K562 (cell line): ENCODE measurements around the gene CASP2. TPM values are rescaled to one million over a fixed set of nuclear protein-coding genes. Genes with fewer than 3 reads are reported as not detected.

Experiments used
- ATAC-seq: fragments of 200-7000 bp; cut with Tn5 transposase; 3 replicates; pipeline ENCODE4 v1.9.1; 2020; ENCODE audit warnings: moderate library complexity
- BruUV-seq: library from RNA; stranded (reverse); fragments of 400-500 nt; replicated peaks from 2 replicates; lab custom pipeline; 2021; lab: Mats Ljungman, UMichigan
- CTCF ChIA-PET: fragments of 300-600 bp; formaldehyde crosslinking; extraction: SDS; loops from one replicate; lab custom pipeline; 2021; ENCODE audit warnings: low intra/inter-chr PET ratio; lab: Yijun Ruan, JAX
- POLR2A ChIA-PET: fragments of 300-600, 350-650 bp; sonication (Branson Sonifier 250); formaldehyde crosslinking; extraction: SDS; loops from one replicate; lab custom pipeline; 2021; ENCODE audit warnings: antibody characterized with exemption, inconsistent platforms; lab: Yijun Ruan, JAX
- DNase-seq, 4 experiments: peaks; one replicate each; pipeline versions ENCODE4 v3.0.0 to v3.0.0-alpha.2; 2011 to 2018; ENCODE audit warnings: low spot score in 3 of 4, mixed read lengths in 3 of 4; ENCODE audit errors: extremely low read depth in 1 of 4
- FAIRE-seq: peaks from 2 replicates; lab custom pipeline; 2011; peaks lifted over from hg19 to GRCh38; lab: Jason Lieb, UNC
- H2AFZ ChIP-seq: 2 replicates; pipeline ENCODE4 v1.6.0; 2011; ENCODE audit warnings: low read depth, low read length, control low read depth, inconsistent platforms
- H3K27ac ChIP-seq: fragments of 200-600 bp; 3 replicates; pipeline ENCODE4 v1.8.0; 2011; ENCODE audit warnings: low read depth, mild to moderate bottlenecking, control low read depth, inconsistent platforms, low read length, moderate library complexity, mixed read lengths; ENCODE audit errors: extremely low read depth
- H3K27me3 ChIP-seq, 2 experiments: fragments of 300-600 bp in 1 of 2; 2 replicates in 1 of 2; 3 replicates in 1 of 2; pipeline versions ENCODE4 v1.6.0 to v1.8.0; 2011; ENCODE audit warnings: inconsistent platforms in 2 of 2, low read length in 2 of 2, mild to moderate bottlenecking in 1 of 2, mixed read lengths in 1 of 2, moderate library complexity in 1 of 2; ENCODE audit not compliant: control insufficient read depth in 2 of 2, insufficient read depth in 2 of 2
- H3K36me3 ChIP-seq: fragments of 300-600 bp; 3 replicates; pipeline ENCODE4 v1.8.0; 2011; ENCODE audit warnings: mild to moderate bottlenecking, low read length, inconsistent platforms; ENCODE audit not compliant: control insufficient read depth, insufficient read depth
- H3K4me1 ChIP-seq, 2 experiments: fragments of 200-600 bp in 1 of 2; replicated peaks in 1 of 2; 2 replicates in 1 of 2; 3 replicates in 1 of 2; pipeline versions ENCODE4 v1.5.1 to v1.8.0; 2011; ENCODE audit warnings: inconsistent platforms in 2 of 2, low read length in 2 of 2, mild to moderate bottlenecking in 1 of 2, mixed read lengths in 1 of 2, moderate library complexity in 1 of 2; ENCODE audit not compliant: control insufficient read depth in 2 of 2, insufficient read depth in 2 of 2
- H3K4me2 ChIP-seq: 2 replicates; pipeline ENCODE4 v1.6.1; 2011; ENCODE audit warnings: low read length, control low read depth, inconsistent platforms, mixed read lengths; ENCODE audit not compliant: insufficient read depth
- H3K4me3 ChIP-seq: fragments of 200-600 bp; sonication (generic), shearing (Covaris generic); 2 replicates; pipeline ENCODE4 v1.5.1; 2016; ENCODE audit warnings: control low read depth, inconsistent platforms
- H3K79me2 ChIP-seq: fragments of 200-600 bp; 3 replicates; pipeline ENCODE4 v1.8.0; 2011; ENCODE audit warnings: low read length, inconsistent platforms; ENCODE audit not compliant: control insufficient read depth, insufficient read depth
- H3K9ac ChIP-seq, 2 experiments: 2 replicates each; pipeline versions ENCODE4 v1.6.0 to v1.6.1; 2011; ENCODE audit warnings: low read depth in 2 of 2, low read length in 2 of 2, control low read depth in 1 of 2, inconsistent platforms in 1 of 2, mild to moderate bottlenecking in 1 of 2, mixed read lengths in 1 of 2; ENCODE audit not compliant: insufficient read depth in 1 of 2
- H3K9me1 ChIP-seq: one replicate; pipeline ENCODE4 v1.6.0; 2011; ENCODE audit warnings: inconsistent platforms, mild to moderate bottlenecking, low read length, moderate library complexity; ENCODE audit not compliant: control insufficient read depth, insufficient read depth
- H3K9me3 ChIP-seq: replicated peaks from 2 replicates; pipeline ENCODE4 v1.5.1; 2011; ENCODE audit warnings: low read depth, low read length, inconsistent platforms; ENCODE audit not compliant: control insufficient read depth, insufficient read depth
- H4K20me1 ChIP-seq: replicated peaks from 2 replicates; pipeline ENCODE4 v1.6.1; 2011; ENCODE audit warnings: low read length, inconsistent platforms, mixed read lengths; ENCODE audit not compliant: control insufficient read depth, insufficient read depth
- ATF1 ChIP-seq, 2 experiments: fragments of 450-650 bp in 1 of 2; IDR thresholded peaks; 2 replicates each; pipeline ENCODE4 v1.6.1; 2016; ENCODE audit warnings: missing compliant biosample characterization in 1 of 2, missing genetic modification characterization in 1 of 2
- CBX3 ChIP-seq, 2 experiments: IDR thresholded peaks; 1 replicate in 1 of 2; 2 replicates in 1 of 2; pipeline ENCODE4 v1.6.1; 2012; ENCODE audit warnings: inconsistent platforms in 2 of 2, low read length in 2 of 2, borderline replicate concordance in 1 of 2, control low read depth in 1 of 2
- CHD2 ChIP-seq: IDR thresholded peaks from 2 replicates; pipeline ENCODE4 v1.6.1; 2011; ENCODE audit warnings: low read depth, low read length
- ELF2 ChIP-seq: fragments of 250-450 bp; sonication (Bioruptor Pico); IDR thresholded peaks from 2 replicates; pipeline ENCODE4 v1.5.0; 2021; ENCODE audit warnings: mild to moderate bottlenecking
- GABPB1 ChIP-seq: sonication (generic); formaldehyde crosslinking; IDR thresholded peaks from 2 replicates; pipeline ENCODE4 v1.8.0; 2022; ENCODE audit warnings: mild to moderate bottlenecking, missing genetic modification reagents
- GATAD2A ChIP-seq: fragments of 450-650 bp; IDR thresholded peaks from 2 replicates; pipeline ENCODE4 v1.6.1; 2017
- LEF1 ChIP-seq: fragments of 450-650 bp; IDR thresholded peaks from 2 replicates; pipeline ENCODE4 v1.6.1; 2016; ENCODE audit warnings: mild to moderate bottlenecking
- MAFG ChIP-seq: fragments of 450-650 bp; conservative IDR thresholded peaks from 2 replicates; pipeline ENCODE4 v1.6.1; 2016; ENCODE audit warnings: missing genetic modification characterization, missing compliant biosample characterization
- NBN ChIP-seq: fragments of 450-650 bp; IDR thresholded peaks from 2 replicates; pipeline ENCODE4 v1.6.1; 2016; ENCODE audit warnings: low read depth, mild to moderate bottlenecking
- NEUROD1 ChIP-seq: fragments of 150-350 bp; IDR thresholded peaks from 2 replicates; pipeline ENCODE4 v1.6.1; 2014; ENCODE audit warnings: borderline replicate concordance, low read length, low read depth; ENCODE audit not compliant: partially characterized antibody
- NFIC ChIP-seq: fragments of 450-650 bp; IDR thresholded peaks from 2 replicates; pipeline ENCODE4 v1.6.1; 2017; ENCODE audit warnings: mild to moderate bottlenecking, inconsistent platforms
- NR3C1 ChIP-seq: sonication (generic); formaldehyde crosslinking; IDR thresholded peaks from 2 replicates; pipeline ENCODE4 v1.8.1; 2022; ENCODE audit warnings: missing genetic modification reagents
- RHOXF2B ChIP-seq: fragments of 250-450 bp; sonication (Bioruptor Pico); conservative IDR thresholded peaks from 2 replicates; pipeline ENCODE4 v1.5.1; 2021
- SOX6 ChIP-seq: fragments of 450-650 bp; IDR thresholded peaks from 2 replicates; pipeline ENCODE4 v1.6.1; 2014; ENCODE audit warnings: mild to moderate bottlenecking
- YY1 ChIP-seq, 3 experiments: IDR thresholded peaks; 2 replicates each; pipeline ENCODE4 v1.6.1; 2011; ENCODE audit warnings: low read length in 2 of 3, mild to moderate bottlenecking in 2 of 3, moderate library complexity in 2 of 3, borderline replicate concordance in 1 of 3, control low read depth in 1 of 3, low read depth in 1 of 3; ENCODE audit not compliant: insufficient read depth in 3 of 3, insufficient replicate concordance in 2 of 3, control insufficient read depth in 1 of 3, insufficient read length in 1 of 3; ENCODE audit errors: extremely low read depth in 1 of 3
- ZNF551 ChIP-seq: fragments of 250-450 bp; sonication (Bioruptor Pico); IDR thresholded peaks from 2 replicates; pipeline ENCODE4 v1.5.0; 2021; ENCODE audit warnings: mild to moderate bottlenecking, moderate library complexity
- WGBS: fragments of 100-300 bp; shearing (Covaris generic); methylation state at CpG from one replicate; pipeline ENCODE4 v1.1.6; 2016; ENCODE audit warnings: low coverage, mixed read lengths; ENCODE audit not compliant: insufficient coverage; ENCODE audit errors: missing lambda C conversion rate; 5-methylcytosine and 5-hydroxymethylcytosine counted together
- in situ Hi-C: fragments of 300-500 bp; cut with MboI; formaldehyde crosslinking; loops from 4 replicates; pipeline ENCODE4 v1.15.0; 2018; ENCODE audit warnings: inconsistent platforms, mixed read lengths
- intact Hi-C: fragments of 100-400 bp; cut with micrococcal nuclease; formaldehyde crosslinking; loops from 2 replicates; pipeline ENCODE4 v1.14.2; 2022
- polyA plus RNA-seq, 8 experiments: library from polyadenylated mRNA; depleted of rRNA in 4 of 8; stranded (reverse) in 5 of 8; unstranded in 3 of 8; fragments of >200 nt; fragmentation: Nextera tagmentation in 2 of 8; fragmentation: Illumina TruSeq in 1 of 8; extraction: Ambion mirVana in 2 of 8; extraction: Trizol in 1 of 8; gene quantifications; 2 replicates each; pipeline versions ENCODE4 v1.2.1 to v1.2.3, GENCODE V29; 2011 to 2014; ENCODE audit warnings: inconsistent platforms in 1 of 8, missing spikeins in 1 of 8
- total RNA-seq, 7 experiments: library from RNA; depleted of rRNA in 6 of 7; stranded (reverse); fragments of >200 nt in 6 of 7; fragmentation: Illumina TruSeq in 2 of 7; extraction: Trizol in 2 of 7; gene quantifications; 2 replicates each; pipeline versions ENCODE4 v1.2.1 to v1.2.3, GENCODE V29; 2011 to 2021; ENCODE audit warnings: low replicate concordance in 1 of 7
- TF ChIP-seq, protein P1 (sequence below): IDR thresholded peaks from 2 replicates; pipeline ENCODE4 v1.6.1; 2011; ENCODE audit warnings: borderline replicate concordance, low read depth, mild to moderate bottlenecking, moderate library complexity, low read length; ENCODE audit not compliant: insufficient read depth, poor library complexity, severe bottlenecking
- TF ChIP-seq, protein P2 (sequence below): sonication (generic); formaldehyde crosslinking; IDR thresholded peaks from 2 replicates; pipeline ENCODE4 v1.8.1; 2023; ENCODE audit warnings: mild to moderate bottlenecking, missing genetic modification reagents

The CASP2 gene
- total and polyA plus RNA-seq, 9 of the 15 experiments (the other 6 are each of a cell fraction or from before 2014, with no cell fraction given): 18.8 to 64.9 (median 24.1) TPM

DNA sequence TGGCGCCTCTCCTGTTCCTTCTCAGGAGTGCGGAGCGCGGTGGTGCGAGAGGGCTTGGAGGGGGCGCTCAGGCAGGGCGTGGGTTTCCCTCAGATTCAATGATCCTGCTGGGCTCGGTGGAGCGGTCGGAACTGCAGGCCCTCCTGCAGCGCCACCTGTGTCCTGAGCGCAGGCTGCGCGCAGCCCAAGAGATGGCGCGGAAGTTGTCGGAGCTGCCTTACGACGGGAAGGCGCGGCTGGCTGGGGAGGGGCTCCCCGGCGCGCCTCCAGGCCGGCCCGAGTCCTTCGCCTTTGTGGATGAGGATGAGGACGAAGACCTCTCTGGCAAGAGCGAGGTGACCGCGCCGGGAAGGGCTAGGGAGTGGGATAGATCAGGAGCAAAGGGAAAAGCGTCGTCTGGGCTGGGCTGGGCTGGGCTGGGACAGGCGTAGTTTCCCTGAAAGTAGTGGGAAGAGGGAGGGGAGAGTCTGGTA, 57.3 kb downstream of the CASP2 start:
- peak; percentile 58 for FAIRE-seq
- TF ChIP-seq NR3C1 (CRISPR knock-in tag) (no peak), LEF1 (no peak), GABPB1 (CRISPR knock-in tag) (peak; percentile 71), MAFG (tag) (no peak), NEUROD1 (peak; percentile 37), SOX6 (0 out of 2 replicates have a peak, but pooled peaks have one; percentile 50), NBN (peak; percentile 56; the same call in 1 of the 2 replicates), ELF2 (CRISPR knock-in tag) (no peak), CBX3 (IDR thresholded peaks at IDR 0.05; ENCODE audit: borderline replicate concordance in 1 of 2, low read length in 2 of 2) (peak in 1 of 2 experiments; percentile 85; a peak in 1 of 3 replicates), RHOXF2B (no peak), ATF1 (CRISPR knock-in tag; IDR thresholded peaks at IDR 0.05) (no peak), ATF1 (tag; IDR thresholded peaks at IDR 0.05) (peak; percentile 52), NFIC (peak; percentile 73), CHD2 (no peak), ZNF551 (CRISPR knock-in tag) (no peak), GATAD2A (0 out of 2 replicates have a peak, but pooled peaks have one; percentile 50), YY1 (IDR thresholded peaks at IDR 0.05; ENCODE audit: borderline replicate concordance in 1 of 3, control insufficient read depth in 1 of 3, extremely low read depth in 1 of 3, insufficient read depth in 3 of 3, insufficient read length in 1 of 3, insufficient replicate concordance in 2 of 3, low read depth in 1 of 3, low read length in 2 of 3) (peak; percentile 29 to 71 (median 70))
- TF ChIP-seq, protein P1, sequence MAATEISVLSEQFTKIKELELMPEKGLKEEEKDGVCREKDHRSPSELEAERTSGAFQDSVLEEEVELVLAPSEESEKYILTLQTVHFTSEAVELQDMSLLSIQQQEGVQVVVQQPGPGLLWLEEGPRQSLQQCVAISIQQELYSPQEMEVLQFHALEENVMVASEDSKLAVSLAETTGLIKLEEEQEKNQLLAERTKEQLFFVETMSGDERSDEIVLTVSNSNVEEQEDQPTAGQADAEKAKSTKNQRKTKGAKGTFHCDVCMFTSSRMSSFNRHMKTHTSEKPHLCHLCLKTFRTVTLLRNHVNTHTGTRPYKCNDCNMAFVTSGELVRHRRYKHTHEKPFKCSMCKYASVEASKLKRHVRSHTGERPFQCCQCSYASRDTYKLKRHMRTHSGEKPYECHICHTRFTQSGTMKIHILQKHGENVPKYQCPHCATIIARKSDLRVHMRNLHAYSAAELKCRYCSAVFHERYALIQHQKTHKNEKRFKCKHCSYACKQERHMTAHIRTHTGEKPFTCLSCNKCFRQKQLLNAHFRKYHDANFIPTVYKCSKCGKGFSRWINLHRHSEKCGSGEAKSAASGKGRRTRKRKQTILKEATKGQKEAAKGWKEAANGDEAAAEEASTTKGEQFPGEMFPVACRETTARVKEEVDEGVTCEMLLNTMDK: peak; percentile 90
- TF ChIP-seq, protein P2, sequence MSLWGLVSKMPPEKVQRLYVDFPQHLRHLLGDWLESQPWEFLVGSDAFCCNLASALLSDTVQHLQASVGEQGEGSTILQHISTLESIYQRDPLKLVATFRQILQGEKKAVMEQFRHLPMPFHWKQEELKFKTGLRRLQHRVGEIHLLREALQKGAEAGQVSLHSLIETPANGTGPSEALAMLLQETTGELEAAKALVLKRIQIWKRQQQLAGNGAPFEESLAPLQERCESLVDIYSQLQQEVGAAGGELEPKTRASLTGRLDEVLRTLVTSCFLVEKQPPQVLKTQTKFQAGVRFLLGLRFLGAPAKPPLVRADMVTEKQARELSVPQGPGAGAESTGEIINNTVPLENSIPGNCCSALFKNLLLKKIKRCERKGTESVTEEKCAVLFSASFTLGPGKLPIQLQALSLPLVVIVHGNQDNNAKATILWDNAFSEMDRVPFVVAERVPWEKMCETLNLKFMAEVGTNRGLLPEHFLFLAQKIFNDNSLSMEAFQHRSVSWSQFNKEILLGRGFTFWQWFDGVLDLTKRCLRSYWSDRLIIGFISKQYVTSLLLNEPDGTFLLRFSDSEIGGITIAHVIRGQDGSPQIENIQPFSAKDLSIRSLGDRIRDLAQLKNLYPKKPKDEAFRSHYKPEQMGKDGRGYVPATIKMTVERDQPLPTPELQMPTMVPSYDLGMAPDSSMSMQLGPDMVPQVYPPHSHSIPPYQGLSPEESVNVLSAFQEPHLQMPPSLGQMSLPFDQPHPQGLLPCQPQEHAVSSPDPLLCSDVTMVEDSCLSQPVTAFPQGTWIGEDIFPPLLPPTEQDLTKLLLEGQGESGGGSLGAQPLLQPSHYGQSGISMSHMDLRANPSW: peak; percentile 39; the same call in 1 of the 2 replicates

More for the DNA sequence above, 57.3 kb downstream of the CASP2 start:
- H3K9me1 ChIP-seq: no peaks in the 10 kb centered on the region
- H3K27ac ChIP-seq: no peak overlapping the region
- H3K36me3 ChIP-seq: no peaks in the 10 kb centered on the region
- ATAC-seq (peak; percentile 100), DNase-seq (peak; percentile 63 to 90 (median 76))
- peaks cover 33 to 53% of the 10 kb centered on the region in 2 experiments for H3K27me3 ChIP-seq
- H3K9ac ChIP-seq: peak overlapping the region in 1 of 2 experiments; percentile 82; a peak in 2 of 4 replicates
- 2% methylated on average over 33 of the region's 35 CpGs for whole genome bisulfite sequencing
- H3K4me1 ChIP-seq: peaks cover 0 to 7% of the 10 kb centered on the region in 2 experiments; a peak in 2 of 5 replicates
- H4K20me1 ChIP-seq: no peaks in the 10 kb centered on the region
- no TSS peak for BruUV-seq
- peak overlapping the region; percentile 1; the same call in 1 of the 2 replicates for H3K4me3 ChIP-seq
- peak overlapping the region; percentile 65 for H3K4me2 ChIP-seq
- ChIA-PET CTCF (interaction anchor here (0.6 kb wide), 1 partner anchor 724 kb away, joined by 3 read pairs; no protein-coding TSS in a partner anchor), POLR2A (interaction anchor here (0.6 to 1.5 kb wide), 3 partner anchors 11 to 38 kb away, joined by 3 to 5 read pairs (median 3); no protein-coding TSS in a partner anchor)
- intact Hi-C loops: loop anchor here (1.0 to 5.0 kb wide), 2 partner anchors 37 to 105 kb away; partner anchors contain the start of gene ZYX
- no peaks in the 10 kb centered on the region for H3K79me2 ChIP-seq
- in situ Hi-C loops: no loop called here
- H2AFZ ChIP-seq: peak overlapping the region; percentile 87
- H3K9me3 ChIP-seq: no peaks in the 10 kb centered on the region
